ENCODE data around the gene ECM1.

ECM1 gene

GRCh38 chr1:150507912-150508864 lies at the start of gene ECM1:
Gene ECM1 (plus strand): TSS chr1:150508109. CDS start chr1:150508210, 101 bp downstream.
- DNase-seq, result no peak

DNA sequence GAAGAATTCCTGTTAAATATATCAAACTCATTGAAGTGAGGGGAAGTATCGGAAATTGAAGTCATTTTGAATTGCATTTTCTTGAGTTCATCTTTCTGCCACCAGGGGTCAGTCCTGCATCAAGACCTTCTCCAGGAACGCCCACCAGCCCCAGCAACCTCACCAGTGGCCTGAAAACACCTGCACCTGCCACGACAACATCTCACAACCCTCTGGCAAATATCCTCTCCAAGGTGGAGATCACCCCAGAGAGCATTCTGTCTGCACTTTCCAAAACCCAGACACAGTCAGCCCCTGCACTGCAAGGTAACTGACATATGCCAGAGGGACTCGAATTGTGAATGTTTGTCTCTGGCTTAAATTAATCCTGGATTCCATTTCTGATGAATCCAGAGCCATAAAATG lies 43.5 kb upstream of the ECM1 start:
- peak; percentile 66 for DNase-seq

DNA sequence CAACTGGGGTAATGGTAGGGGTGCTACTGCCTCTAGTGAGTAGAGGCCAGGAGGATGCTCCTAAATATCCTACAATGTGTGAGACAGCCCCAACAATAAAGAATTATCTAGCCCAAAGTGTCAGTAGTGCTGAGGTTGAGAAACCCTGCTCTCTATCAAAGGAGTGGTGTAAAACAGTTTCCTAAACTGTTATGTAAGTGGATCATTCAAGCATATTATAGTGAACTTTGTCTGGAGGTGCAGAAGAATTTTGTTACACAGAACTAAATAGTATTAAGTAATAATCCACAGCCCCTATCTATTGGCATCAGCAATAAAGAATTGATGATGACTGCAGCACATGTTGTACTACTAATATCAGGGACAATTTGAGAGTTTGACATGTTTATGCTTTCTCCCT lies 40.9 kb upstream of the ECM1 start:
- DNase-seq, result no peak

DNA sequence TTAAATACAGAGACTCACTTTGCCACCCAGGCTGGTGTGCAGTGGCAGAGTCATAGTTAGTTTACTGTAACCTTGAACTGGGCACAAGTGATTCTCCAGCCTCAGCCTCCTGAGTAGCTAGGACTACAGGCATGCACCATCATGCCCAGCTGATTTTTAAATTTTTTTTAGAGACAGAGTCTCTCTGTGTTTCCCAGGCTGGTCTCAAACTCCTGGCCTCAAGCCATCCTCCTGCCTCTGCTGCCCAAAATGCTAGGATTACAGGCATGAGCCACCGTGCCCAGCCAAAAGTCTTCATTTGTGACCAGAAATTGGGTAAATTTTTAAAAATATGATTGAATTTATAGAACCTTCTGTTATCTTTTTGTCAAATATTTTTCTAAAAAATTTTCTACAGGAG lies 38.6 kb upstream of the ECM1 start:
- DNase-seq, result no peak

DNA sequence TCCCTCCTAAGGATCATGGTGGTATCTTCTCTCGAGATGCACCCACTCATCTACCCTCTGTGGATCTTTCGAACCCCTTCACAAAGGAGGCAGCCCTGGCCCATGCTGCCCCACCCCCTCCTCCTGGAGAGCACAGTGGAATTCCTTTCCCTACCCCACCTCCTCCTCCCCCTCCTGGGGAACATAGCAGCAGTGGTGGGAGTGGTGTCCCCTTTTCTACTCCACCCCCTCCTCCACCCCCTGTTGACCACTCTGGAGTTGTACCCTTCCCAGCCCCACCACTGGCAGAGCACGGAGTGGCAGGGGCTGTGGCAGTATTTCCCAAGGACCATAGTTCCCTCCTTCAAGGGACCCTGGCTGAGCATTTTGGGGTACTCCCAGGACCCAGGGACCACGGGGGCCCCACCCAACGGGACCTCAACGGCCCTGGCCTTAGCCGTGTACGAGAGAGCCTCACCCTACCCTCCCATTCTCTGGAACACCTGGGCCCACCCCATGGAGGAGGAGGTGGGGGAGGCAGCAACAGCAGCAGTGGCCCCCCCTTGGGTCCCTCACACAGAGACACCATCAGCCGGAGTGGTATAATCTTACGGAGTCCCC lies 35.2 kb upstream of the ECM1 start:
- DNase-seq, result no peak

DNA sequence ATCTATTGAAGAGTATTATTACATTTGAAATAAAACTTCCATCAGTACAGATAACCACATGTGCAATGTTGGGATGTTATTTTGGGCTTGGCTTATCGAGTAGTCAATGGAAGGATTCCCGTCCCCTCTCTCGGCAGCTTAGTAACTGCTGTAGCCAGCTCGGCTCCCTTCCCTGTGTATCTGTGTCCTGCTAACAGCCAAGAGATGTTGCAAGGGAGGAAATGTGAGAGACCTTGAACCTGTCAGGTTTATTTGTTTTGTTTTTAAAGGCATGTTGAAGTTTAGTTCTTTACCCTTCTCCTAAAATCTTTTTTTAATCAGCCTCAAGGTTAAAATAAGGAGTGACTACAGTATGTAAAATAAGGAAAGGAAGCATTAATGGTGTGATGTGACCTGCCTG lies 34.2 kb upstream of the ECM1 start:
- no peak for DNase-seq

DNA sequence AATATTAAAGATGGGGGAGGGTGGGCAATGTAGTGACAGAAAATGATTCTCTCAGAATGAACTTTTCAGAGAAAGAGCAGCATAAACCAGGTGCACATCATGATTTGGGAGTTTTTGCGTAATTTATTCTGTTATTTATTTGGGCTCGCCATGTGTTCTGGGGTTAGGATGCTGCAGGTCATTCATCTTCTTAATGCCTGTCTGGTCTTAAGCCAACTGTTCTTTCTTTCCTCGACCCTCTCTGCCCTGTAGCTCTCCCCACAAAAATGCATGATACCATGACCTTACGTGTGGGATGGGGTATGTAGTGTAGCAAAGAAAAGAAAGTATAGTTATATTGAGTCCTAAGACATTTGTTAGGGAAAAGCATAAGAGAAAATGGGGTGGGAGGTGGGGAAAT lies 33.0 kb upstream of the ECM1 start:
- DNase-seq, result no peak

GRCh38 chr1:150476754-150477153 lies 31.2 kb upstream of the ECM1 start:
- DNase-seq, result no peak

DNA sequence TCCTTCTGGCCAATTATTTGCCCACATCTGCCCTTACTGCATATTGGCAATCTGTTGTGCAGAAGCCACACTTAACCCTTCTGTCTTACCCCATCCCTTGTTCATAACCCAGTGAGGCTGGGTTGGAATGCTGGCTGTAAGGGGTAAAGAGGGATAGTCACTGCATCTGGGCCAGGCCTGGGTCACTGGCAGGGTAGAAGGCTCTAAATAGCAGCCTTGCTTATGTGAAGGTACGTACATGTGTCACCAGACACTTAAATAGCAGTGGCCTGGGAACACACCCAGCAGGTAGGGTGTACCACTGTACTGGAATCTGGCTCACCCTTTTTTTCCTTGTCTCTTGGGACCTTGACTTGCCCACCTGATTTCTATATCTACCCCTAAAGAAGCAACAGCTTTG lies 30.6 kb upstream of the ECM1 start:
- DNase-seq, result no peak

DNA sequence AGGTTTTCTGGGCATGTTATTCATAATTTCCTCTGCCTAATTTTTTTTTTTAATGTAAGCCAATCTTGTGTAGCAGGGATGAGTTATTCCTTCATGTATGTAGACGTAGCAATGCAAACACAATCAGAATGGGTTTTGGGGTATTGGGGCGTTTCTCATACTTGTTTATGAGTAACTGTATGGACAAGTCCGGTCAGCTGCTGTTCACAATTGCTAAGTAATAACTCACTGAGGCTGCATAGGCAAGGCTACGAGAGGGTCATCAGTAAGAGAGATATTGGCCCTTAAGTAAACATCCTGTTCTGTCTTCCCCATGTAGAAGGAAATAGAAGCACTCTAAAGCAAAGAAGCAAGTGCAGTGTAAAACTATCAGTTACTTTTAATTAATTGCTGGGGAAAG lies 30.2 kb upstream of the ECM1 start:
- no peak for DNase-seq

- no peak for DNase-seq
Measured at GRCh38 chr1:150479370-150479769, 28.5 kb upstream of the ECM1 start.

DNA sequence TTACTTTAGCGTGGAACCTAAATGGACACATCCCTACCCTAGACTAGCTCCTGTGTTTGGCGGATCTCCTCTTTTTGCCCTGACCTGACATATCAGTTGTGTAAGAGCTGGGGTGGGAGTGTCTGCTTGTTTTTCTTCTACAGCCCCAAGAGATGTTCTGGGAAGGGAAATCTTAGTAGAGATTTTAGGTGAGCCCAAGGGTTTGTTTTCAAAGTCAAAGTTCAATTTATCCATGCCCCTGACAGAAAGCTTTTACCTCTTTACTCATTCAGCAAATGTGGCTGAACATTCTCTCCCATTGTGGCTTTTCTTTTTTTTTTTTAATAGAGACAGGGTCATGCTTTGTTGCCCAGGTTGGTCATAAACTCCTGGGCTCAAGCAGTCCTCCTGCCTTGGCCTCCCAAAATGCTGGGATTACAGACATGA lies 28.0 kb upstream of the ECM1 start:
- no peak for DNase-seq

- DNase-seq, result no peak
Measured at GRCh38 chr1:150484431-150484830, 23.5 kb upstream of the ECM1 start.

DNA sequence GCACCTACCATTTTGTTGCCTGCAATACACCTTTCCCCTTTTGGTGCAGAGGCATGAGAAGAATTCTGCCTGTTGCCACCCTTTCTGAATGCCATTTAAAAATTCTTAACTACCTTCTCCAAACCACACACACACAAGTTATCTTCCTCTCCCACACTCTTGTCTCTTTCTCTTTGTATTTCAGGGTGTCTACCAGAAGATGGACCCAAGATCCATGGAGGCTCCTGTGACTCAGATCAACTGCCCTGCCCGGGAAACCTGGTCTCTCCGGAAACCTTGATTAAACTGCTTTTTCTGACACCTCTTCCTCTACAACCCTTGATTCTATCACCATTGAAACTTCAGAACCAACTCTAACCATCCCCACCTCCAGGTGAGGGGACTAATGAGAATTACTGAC lies 23.0 kb upstream of the ECM1 start:
- DNase-seq, result no peak

GRCh38 chr1:150486966-150487762 lies 20.7 kb upstream of the ECM1 start, which contains the start of gene TARS2:
Gene TARS2 (plus strand): TSS chr1:150487419. CDS start chr1:150487451, 32 bp downstream.
- peak; percentile 99 for DNase-seq

DNA sequence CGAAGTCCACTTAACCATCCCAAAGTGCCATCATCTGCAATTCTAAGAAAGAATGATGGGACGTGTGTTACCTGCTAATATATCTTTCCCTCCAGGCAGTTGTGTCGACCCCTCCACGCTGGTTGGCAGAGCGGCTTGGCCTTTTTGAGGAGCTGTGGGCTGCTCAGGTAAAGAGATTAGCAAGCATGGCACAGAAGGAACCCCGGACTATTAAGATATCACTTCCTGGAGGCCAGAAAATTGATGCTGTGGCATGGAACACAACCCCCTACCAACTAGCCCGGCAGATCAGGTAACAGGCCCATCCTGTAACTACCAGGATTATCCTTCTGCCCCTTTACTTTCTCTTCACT lies 20.2 kb upstream of the ECM1 start:
- DNase-seq, result no peak

GRCh38 chr1:150493175-150493574 lies 14.7 kb upstream of the ECM1 start:
- no peak for DNase-seq

GRCh38 chr1:150498342-150498741 lies 9.6 kb upstream of the ECM1 start:
- DNase-seq, result no peak

GRCh38 chr1:150505431-150505830 lies 2.5 kb upstream of the ECM1 start:
- no peak for DNase-seq

- DNase-seq, result no peak
Measured at GRCh38 chr1:150508982-150509381, 1.1 kb downstream of the ECM1 start.

DNA sequence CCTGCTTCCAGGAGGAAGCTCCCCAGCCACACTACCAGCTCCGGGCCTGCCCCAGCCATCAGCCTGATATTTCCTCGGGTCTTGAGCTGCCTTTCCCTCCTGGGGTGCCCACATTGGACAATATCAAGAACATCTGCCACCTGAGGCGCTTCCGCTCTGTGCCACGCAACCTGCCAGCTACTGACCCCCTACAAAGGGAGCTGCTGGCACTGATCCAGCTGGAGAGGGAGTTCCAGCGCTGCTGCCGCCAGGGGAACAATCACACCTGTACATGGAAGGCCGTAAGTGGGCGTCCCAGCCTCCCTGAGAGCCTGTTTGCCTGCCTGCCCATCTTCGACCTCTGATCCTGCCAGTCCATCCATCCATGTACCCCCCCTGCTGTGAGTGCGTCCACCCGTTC lies 3.6 kb downstream of the ECM1 start:
- DNase-seq, result no peak

DNA sequence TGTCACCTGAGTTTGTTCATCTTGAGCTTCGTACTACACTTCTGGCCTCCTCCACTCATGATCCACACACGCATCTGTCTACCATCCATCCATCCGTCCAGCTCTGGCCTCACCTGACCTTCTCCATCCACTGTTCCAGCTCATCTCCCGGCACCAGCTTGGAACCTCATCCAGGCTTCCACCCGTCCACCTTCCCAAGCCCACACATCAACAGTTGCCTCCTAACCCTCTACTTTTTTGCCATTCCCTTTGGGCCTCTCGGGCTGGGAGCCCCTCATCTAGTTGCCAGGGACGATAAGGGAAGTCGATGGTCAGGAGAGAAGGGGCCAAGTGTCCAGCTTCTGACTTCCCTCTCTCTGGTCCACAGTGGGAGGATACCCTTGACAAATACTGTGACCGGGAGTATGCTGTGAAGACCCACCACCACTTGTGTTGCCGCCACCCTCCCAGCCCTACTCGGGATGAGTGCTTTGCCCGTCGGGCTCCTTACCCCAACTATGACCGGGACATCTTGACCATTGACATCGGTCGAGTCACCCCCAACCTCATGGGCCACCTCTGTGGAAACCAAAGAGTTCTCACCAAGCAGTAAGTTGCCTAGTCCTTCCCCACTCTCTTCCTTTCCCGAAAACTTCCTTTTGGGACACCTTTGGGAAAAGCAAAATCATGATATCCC lies 4.2 kb downstream of the ECM1 start:
- no peak for DNase-seq

DNA sequence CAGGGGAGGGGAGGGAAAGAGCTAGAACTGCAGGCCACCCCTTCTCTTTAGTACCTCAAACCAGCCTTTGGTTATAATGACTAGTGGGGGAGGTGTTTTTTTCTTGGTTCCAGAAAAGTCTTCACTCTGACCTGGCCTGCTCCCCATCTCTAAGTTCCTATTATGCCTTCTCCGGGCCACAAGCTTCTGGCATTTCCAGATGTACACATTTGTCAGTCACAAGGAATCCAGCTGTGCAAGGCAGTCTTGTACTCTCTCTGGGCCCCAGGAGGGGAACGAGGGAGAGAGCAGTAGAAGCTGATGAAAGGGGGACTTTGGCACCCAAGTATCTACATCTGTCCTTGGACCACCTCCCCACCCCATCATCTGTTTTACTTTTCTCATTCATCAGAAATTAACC lies 4.9 kb downstream of the ECM1 start:
- no peak for DNase-seq
